Nephron (organoid): ENCODE data around the gene JAG1.

Source experiments
- H3K27ac Mint-ChIP-seq, 3 experiments: 2 replicates each; pipeline ENCODE4 v1.8.0; 2020; ENCODE audit warnings: mixed read lengths in 3 of 3, mild to moderate bottlenecking in 2 of 3, moderate library complexity in 1 of 3
- H3K27me3 Mint-ChIP-seq: 2 replicates; pipeline ENCODE4 v1.8.0; 2021; ENCODE audit warnings: low read depth, mild to moderate bottlenecking, moderate library complexity, mixed read lengths
- H3K36me3 Mint-ChIP-seq: 2 replicates; pipeline ENCODE4 v1.8.0; 2020; ENCODE audit warnings: low read depth, mixed read lengths
- H3K4me1 Mint-ChIP-seq: 2 replicates; pipeline ENCODE4 v1.8.0; 2020; ENCODE audit warnings: mixed read lengths
- H3K4me3 Mint-ChIP-seq, 3 experiments: 2 replicates each; pipeline ENCODE4 v1.8.0; 2020; ENCODE audit warnings: mild to moderate bottlenecking in 3 of 3, mixed read lengths in 3 of 3, moderate library complexity in 2 of 3
- H3K9me3 Mint-ChIP-seq: 2 replicates; pipeline ENCODE4 v1.8.0; 2020; ENCODE audit warnings: mixed read lengths
- CTCF ChIP-seq, 3 experiments: fragments of 200-600 bp; sonication (generic); IDR thresholded peaks; one replicate each; pipeline ENCODE4 v1.5.0; 2021; ENCODE audit warnings: antibody characterized with exemption in 3 of 3; ENCODE audit not compliant: unreplicated experiment in 3 of 3

Gene JAG1

GRCh38 chr20:10597637-10598036, 76.2 kb downstream of the JAG1 start:
- H3K27me3 Mint-ChIP-seq = no peaks in the 10 kb centered on the region
- no peak for TF ChIP-seq CTCF (IDR thresholded peaks at IDR 0.05; ENCODE audit: unreplicated experiment in 3 of 3)

GRCh38 chr20:10596710-10597121, 77.1 kb downstream of the JAG1 start:
- TF ChIP-seq CTCF (IDR thresholded peaks at IDR 0.05; ENCODE audit: unreplicated experiment in 3 of 3) = no peak
- Mint-ChIP-seq H3K9me3 (no peaks in the 10 kb centered on the region), H3K36me3 (peaks cover 16% of the 10 kb centered on the region), H3K4me3 (no peak overlapping the region), H3K27me3 (peaks cover 3% of the 10 kb centered on the region), H3K4me1 (peaks cover 27% of the 10 kb centered on the region), H3K27ac (no peak overlapping the region)

More at GRCh38 chr20:10597637-10598036, 76.2 kb downstream of the JAG1 start:
- Mint-ChIP-seq H3K4me3 (no peak overlapping the region), H3K36me3 (peaks cover 20% of the 10 kb centered on the region), H3K27ac (no peak overlapping the region), H3K4me1 (peaks cover 34% of the 10 kb centered on the region), H3K9me3 (no peaks in the 10 kb centered on the region)

- Mint-ChIP-seq H3K36me3 (peaks cover 11% of the 10 kb centered on the region), H3K27me3 (peaks cover 6% of the 10 kb centered on the region), H3K4me3 (no peak overlapping the region), H3K27ac (no peak overlapping the region), H3K4me1 (peaks cover 29% of the 10 kb centered on the region), H3K9me3 (no peaks in the 10 kb centered on the region)
- TF ChIP-seq CTCF (IDR thresholded peaks at IDR 0.05; ENCODE audit: unreplicated experiment in 3 of 3) = no peak
Observed at GRCh38 chr20:10595985-10596384, 77.8 kb downstream of the JAG1 start.

- H3K9me3 Mint-ChIP-seq = no peaks in the 10 kb centered on the region
- H3K4me1 Mint-ChIP-seq = peaks cover 30% of the 10 kb centered on the region
- peak overlapping the region in 1 of 3 experiments; percentile 12 for H3K27ac Mint-ChIP-seq
- peaks cover 9% of the 10 kb centered on the region for H3K36me3 Mint-ChIP-seq
- peaks cover 6% of the 10 kb centered on the region for H3K27me3 Mint-ChIP-seq
- no peak for TF ChIP-seq CTCF (IDR thresholded peaks at IDR 0.05; ENCODE audit: unreplicated experiment in 3 of 3)
- no peak overlapping the region for H3K4me3 Mint-ChIP-seq
Observed at GRCh38 chr20:10595266-10595665, 78.5 kb downstream of the JAG1 start.

GRCh38 chr20:10594296-10594868, 79.4 kb downstream of the JAG1 start:
- no peak overlapping the region for H3K4me3 Mint-ChIP-seq
- peaks cover 30% of the 10 kb centered on the region for H3K4me1 Mint-ChIP-seq
- peaks cover 6% of the 10 kb centered on the region for H3K27me3 Mint-ChIP-seq
- peaks cover 9% of the 10 kb centered on the region for H3K36me3 Mint-ChIP-seq
- no peak for TF ChIP-seq CTCF (IDR thresholded peaks at IDR 0.05; ENCODE audit: unreplicated experiment in 3 of 3)
- H3K9me3 Mint-ChIP-seq = no peaks in the 10 kb centered on the region
- peak overlapping the region in 1 of 3 experiments; percentile 1 for H3K27ac Mint-ChIP-seq

- H3K36me3 Mint-ChIP-seq = peaks cover 4% of the 10 kb centered on the region
- no peak overlapping the region for H3K27ac Mint-ChIP-seq
- H3K27me3 Mint-ChIP-seq = peaks cover 6% of the 10 kb centered on the region
- peaks cover 30% of the 10 kb centered on the region for H3K4me1 Mint-ChIP-seq
- no peaks in the 10 kb centered on the region for H3K9me3 Mint-ChIP-seq
- no peak overlapping the region for H3K4me3 Mint-ChIP-seq
- TF ChIP-seq CTCF (IDR thresholded peaks at IDR 0.05; ENCODE audit: unreplicated experiment in 3 of 3) = no peak
Observed at GRCh38 chr20:10591946-10592521, 81.8 kb downstream of the JAG1 start.
